ENCODE measurements around the gene TIMELESS.

GRCh38 chr12:56476143-56476542 lies 26.9 kb upstream of the TIMELESS start:
- TF ChIP-seq, protein P1, sequence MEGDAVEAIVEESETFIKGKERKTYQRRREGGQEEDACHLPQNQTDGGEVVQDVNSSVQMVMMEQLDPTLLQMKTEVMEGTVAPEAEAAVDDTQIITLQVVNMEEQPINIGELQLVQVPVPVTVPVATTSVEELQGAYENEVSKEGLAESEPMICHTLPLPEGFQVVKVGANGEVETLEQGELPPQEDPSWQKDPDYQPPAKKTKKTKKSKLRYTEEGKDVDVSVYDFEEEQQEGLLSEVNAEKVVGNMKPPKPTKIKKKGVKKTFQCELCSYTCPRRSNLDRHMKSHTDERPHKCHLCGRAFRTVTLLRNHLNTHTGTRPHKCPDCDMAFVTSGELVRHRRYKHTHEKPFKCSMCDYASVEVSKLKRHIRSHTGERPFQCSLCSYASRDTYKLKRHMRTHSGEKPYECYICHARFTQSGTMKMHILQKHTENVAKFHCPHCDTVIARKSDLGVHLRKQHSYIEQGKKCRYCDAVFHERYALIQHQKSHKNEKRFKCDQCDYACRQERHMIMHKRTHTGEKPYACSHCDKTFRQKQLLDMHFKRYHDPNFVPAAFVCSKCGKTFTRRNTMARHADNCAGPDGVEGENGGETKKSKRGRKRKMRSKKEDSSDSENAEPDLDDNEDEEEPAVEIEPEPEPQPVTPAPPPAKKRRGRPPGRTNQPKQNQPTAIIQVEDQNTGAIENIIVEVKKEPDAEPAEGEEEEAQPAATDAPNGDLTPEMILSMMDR (IDR thresholded peaks at IDR 0.05): no peak
- no peak for TF ChIP-seq POLR2A (IDR thresholded peaks at IDR 0.05)
- no peak for TF ChIP-seq POLR2AphosphoS5 (IDR thresholded peaks at IDR 0.05)

Data from suprapubic skin (tissue), 4 donors.